CD1c-positive myeloid dendritic cell (primary cell): ENCODE measurements around the gene ERBIN.
"Not testable (repeated sequence)": the region's sequence is repeated elsewhere in the genome, so short reads cannot be mapped to it uniquely, and the experiment has no call there.

Source experiments
- DNase-seq: peaks from one replicate; pipeline ENCODE4 v3.0.0-alpha.2; 2016; ENCODE audit errors: extremely low spot score

The ERBIN gene

GRCh38 chr5:65926276-65926783, at the start of gene ERBIN:
Gene ERBIN (plus strand): TSS chr5:65926575. CDS start chr5:65992719, 66,144 bp downstream.
- DNase-seq, result peak; percentile 93

GRCh38 chr5:65876970-65877369, 49.4 kb upstream of the ERBIN start:
- no peak for DNase-seq

GRCh38 chr5:65879668-65880256, 46.6 kb upstream of the ERBIN start:
- not testable (repeated sequence) for DNase-seq

GRCh38 chr5:65880496-65881072, 45.8 kb upstream of the ERBIN start:
- DNase-seq, result no peak

- no peak for DNase-seq
Observed at GRCh38 chr5:65882278-65882677, 44.1 kb upstream of the ERBIN start.

- no peak for DNase-seq
Observed at GRCh38 chr5:65883461-65883860, 42.9 kb upstream of the ERBIN start.

- no peak for DNase-seq
Observed at GRCh38 chr5:65886387-65886786, 40.0 kb upstream of the ERBIN start.

GRCh38 chr5:65892024-65892423, 34.4 kb upstream of the ERBIN start:
- DNase-seq, result not testable (repeated sequence)

- DNase-seq, result no peak
Observed at GRCh38 chr5:65892801-65893200, 33.6 kb upstream of the ERBIN start.

GRCh38 chr5:65893749-65894430, 32.5 kb upstream of the ERBIN start:
- DNase-seq, result no peak

GRCh38 chr5:65895891-65896290, 30.5 kb upstream of the ERBIN start:
- no peak for DNase-seq

GRCh38 chr5:65900746-65901145, 25.6 kb upstream of the ERBIN start:
- DNase-seq, result no peak

GRCh38 chr5:65902104-65902503, 24.3 kb upstream of the ERBIN start:
- no peak for DNase-seq

- no peak for DNase-seq
Observed at GRCh38 chr5:65903581-65903980, 22.8 kb upstream of the ERBIN start.

- no peak for DNase-seq
Observed at GRCh38 chr5:65906256-65906655, 20.1 kb upstream of the ERBIN start.

- DNase-seq, result no peak
Observed at GRCh38 chr5:65907135-65907534, 19.2 kb upstream of the ERBIN start.

- DNase-seq, result peak; percentile 12
Observed at GRCh38 chr5:65910711-65911110, 15.7 kb upstream of the ERBIN start.

- no peak for DNase-seq
Observed at GRCh38 chr5:65912311-65912710, 14.1 kb upstream of the ERBIN start.

- no peak for DNase-seq
Observed at GRCh38 chr5:65913519-65913918, 12.9 kb upstream of the ERBIN start.

GRCh38 chr5:65914641-65915196, 11.7 kb upstream of the ERBIN start:
- no peak for DNase-seq

GRCh38 chr5:65915661-65916060, 10.7 kb upstream of the ERBIN start:
- not testable (repeated sequence) for DNase-seq

- DNase-seq, result no peak
Observed at GRCh38 chr5:65916066-65916465, 10.3 kb upstream of the ERBIN start.

GRCh38 chr5:65916636-65917035, 9.7 kb upstream of the ERBIN start:
- peak; percentile 51 for DNase-seq
